Activated CD4-positive, alpha-beta T cell treated with anti-CD3 and anti-CD28 coated beads for 24 hours (primary cell): ENCODE results near the gene OR14J1.
"Not testable (repeated sequence)": the region's sequence is repeated elsewhere in the genome, so short reads cannot be mapped to it uniquely, and the experiment has no call there.

Experiments used
- DNase-seq, 2 donors: peaks; one replicate each; pipeline ENCODE4 v3.0.0-alpha.2; 2020; ENCODE audit warnings: low read depth in 2 of 2

Gene OR14J1

GRCh38 chr6:29301316-29301715, at the start of gene OR14J1:
TSS of gene OR14J1 (plus strand) at chr6:29301701. CDS start at chr6:29306690, 4,989 bp downstream.
- DNase-seq: no peak

- no peak for DNase-seq
Measured at GRCh38 chr6:29251736-29252135, 49.8 kb upstream of the OR14J1 start.

GRCh38 chr6:29255530-29255929, 46.0 kb upstream of the OR14J1 start:
- DNase-seq: no peak

- no peak for DNase-seq
Measured at GRCh38 chr6:29259721-29260120, 41.8 kb upstream of the OR14J1 start.

GRCh38 chr6:29263001-29263400, 38.5 kb upstream of the OR14J1 start:
- no peak for DNase-seq

- DNase-seq: no peak
Measured at GRCh38 chr6:29294499-29294914, 7.0 kb upstream of the OR14J1 start.

- DNase-seq: no peak
Measured at GRCh38 chr6:29295181-29295585, 6.3 kb upstream of the OR14J1 start.

GRCh38 chr6:29295623-29296022, 5.9 kb upstream of the OR14J1 start:
- no peak for DNase-seq

- no peak for DNase-seq
Measured at GRCh38 chr6:29319931-29320330, 18.4 kb downstream of the OR14J1 start.

GRCh38 chr6:29323332-29323731, 21.8 kb downstream of the OR14J1 start:
- not testable (repeated sequence) for DNase-seq

GRCh38 chr6:29325777-29326176, 24.3 kb downstream of the OR14J1 start:
- DNase-seq: no peak

- DNase-seq: no peak
Measured at GRCh38 chr6:29332676-29333075, 31.2 kb downstream of the OR14J1 start.

GRCh38 chr6:29336269-29336668, 34.8 kb downstream of the OR14J1 start:
- DNase-seq: no peak

GRCh38 chr6:29345380-29345779, 43.9 kb downstream of the OR14J1 start:
- no peak for DNase-seq

GRCh38 chr6:29349348-29349747, 47.8 kb downstream of the OR14J1 start:
- not testable (repeated sequence) for DNase-seq

GRCh38 chr6:29354980-29355379, 53.5 kb downstream of the OR14J1 start:
- DNase-seq: no peak

- DNase-seq: no peak
Measured at GRCh38 chr6:29355603-29356002, 54.1 kb downstream of the OR14J1 start.
